HG02759 (cell line): ENCODE measurements around the gene TMC4.
"Not testable (repeated sequence)": the region's sequence is repeated elsewhere in the genome, so short reads cannot be mapped to it uniquely, and the experiment has no call there.

Experiments used
- ATAC-seq: cut with Tn5 transposase; IDR thresholded peaks from one replicate; pipeline ENCODE4 v1.9.1; 2021; ENCODE audit warnings: mild to moderate bottlenecking, moderate library complexity; ENCODE audit not compliant: unreplicated experiment

Gene TMC4

GRCh38 chr19:54180691-54181091, 7.7 kb upstream of the TMC4 start:
- no peak for ATAC-seq

GRCh38 chr19:54179921-54180461, 7.0 kb upstream of the TMC4 start:
- ATAC-seq = no peak

DNA sequence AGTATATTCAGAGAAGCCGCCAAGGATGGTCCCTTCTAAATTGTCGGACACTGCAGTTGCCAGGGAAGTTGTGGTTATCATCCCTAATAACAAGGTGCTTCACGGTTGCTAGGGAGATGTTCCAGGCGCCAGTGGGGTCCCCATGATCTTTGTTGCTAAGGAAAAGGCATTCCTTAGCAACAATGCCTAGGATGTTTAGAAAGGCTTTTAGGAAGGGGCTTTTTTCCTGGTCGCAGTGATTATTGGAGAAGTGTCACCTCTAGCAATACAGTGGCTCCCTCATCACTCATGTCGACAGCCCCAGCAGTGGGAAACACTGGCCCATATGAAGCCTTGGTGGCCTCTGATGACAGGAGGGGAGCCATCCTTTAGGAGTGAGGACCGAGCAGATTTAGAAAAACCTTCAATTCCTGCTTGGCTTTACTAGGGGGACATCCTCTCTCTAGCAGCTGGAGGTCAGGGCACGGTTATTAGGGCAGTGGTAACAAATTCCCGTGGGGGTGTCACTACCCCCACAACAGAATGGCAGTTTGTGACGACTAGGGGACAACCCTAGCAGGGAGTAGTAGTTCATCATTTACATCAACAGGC, 6.4 kb upstream of the TMC4 start:
- ATAC-seq = no peak

GRCh38 chr19:54178581-54179261, 5.8 kb upstream of the TMC4 start:
- ATAC-seq = no peak

GRCh38 chr19:54173951-54174834, 1.2 kb upstream of the TMC4 start:
- ATAC-seq = no peak

- ATAC-seq = no peak
Observed at GRCh38 chr19:54173359-54173699, 369 bp upstream of the TMC4 start.

DNA sequence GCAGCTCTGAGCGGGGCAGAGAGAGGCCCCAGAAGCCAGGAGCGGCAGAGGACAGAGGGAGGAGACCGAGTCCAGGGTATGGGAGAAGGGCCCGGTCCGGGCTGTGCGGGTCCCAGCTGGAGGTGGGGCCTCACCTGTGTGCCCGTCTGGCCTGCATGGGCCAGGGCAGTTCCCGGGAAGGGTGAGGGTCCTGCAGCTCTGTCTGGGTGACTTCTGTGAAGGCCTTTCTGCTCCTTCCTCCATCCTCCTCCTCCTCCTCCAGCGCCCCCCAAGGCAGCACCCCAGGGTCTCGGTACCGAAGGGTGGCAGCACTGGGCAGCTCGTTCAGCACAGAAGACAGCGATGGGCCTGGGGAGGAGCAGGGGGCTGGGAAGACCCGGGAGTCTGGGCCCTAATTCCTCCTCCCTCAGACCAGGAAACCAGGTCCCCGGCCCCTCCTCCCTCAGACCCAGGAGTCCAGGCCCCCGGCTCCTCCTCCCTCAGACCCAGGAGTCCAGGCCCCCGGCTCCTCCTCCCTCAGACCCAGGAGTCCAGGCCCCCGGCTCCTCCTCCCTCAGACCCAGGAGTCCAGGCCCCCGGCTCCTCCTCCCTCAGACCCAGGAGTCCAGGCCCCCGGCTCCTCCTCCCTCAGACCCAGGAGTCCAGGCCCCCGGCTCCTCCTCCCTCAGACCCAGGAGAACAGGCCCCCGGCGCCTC, 1.1 kb downstream of the TMC4 start:
- ATAC-seq = not testable (repeated sequence)

DNA sequence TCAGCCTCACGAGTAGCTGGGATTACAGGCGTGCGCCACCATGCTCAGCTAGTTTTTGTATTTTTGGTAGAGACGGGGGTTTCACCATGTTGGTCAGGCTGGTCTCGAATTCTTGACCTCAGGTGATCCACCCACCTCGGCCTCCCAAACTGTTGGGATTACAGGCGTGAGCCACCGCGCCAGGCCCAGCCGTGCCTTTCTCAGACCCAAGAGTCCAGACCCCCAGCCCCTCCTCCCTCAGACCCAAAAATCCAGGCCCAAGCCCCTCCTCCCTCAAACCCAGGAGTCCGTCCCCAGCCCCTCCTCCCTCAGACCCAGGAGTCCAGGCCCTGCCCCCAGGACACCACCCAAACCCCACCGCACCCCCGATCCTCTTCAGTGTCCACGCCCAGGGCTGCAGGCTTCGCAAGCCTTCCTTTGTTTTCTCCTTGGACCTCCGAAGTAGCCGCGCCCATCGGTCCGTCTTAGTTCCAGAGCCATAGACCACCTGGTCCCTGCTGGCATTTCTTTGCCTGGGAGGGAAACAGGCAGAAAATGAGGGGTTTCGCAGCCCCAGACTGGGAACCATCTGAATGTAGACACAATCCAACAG, 3.7 kb downstream of the TMC4 start:
- no peak for ATAC-seq

GRCh38 chr19:54168174-54168917, 4.6 kb downstream of the TMC4 start:
- ATAC-seq = peak; percentile 70

DNA sequence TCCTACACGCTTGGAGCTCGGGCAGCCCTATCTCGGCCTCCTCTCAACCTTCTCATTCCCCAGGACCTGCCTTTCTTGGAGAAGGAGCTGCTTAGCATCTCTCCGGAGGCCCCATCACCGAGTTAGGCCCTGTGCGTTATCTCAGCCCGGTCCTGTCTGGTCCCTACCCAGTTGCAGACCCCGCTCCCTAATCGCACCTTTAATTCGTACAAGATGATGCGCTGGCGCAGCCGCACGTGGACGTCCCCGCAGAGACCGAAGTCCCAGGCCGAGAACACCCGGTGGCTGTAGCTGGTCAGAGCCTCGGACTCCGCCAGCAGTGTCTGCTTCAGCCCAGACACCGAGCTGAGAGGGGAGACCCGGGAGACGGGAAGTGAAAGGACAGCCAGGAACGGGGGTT, 7.7 kb downstream of the TMC4 start:
- ATAC-seq = no peak

GRCh38 chr19:54164369-54165068, 8.4 kb downstream of the TMC4 start:
- no peak for ATAC-seq

DNA sequence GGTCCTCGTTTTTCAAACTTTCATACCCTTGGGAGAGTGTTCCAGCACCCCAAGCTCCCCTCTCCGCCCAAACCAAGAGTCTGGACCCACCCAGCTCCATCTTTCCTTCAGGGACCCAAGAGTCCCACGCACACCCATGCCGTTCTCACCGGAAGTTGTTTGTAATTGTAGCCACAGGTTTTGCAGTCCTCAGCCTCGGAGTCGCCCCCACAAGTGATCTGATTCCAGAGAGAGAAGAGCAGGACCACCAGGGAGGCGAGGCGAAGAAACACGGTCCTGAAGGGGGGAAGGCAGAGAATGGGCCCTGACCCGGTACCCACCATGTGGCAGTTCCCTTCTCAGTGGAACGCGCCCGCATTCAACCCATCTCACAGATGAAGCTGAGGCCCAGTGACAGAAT, 10.1 kb downstream of the TMC4 start:
- no peak for ATAC-seq

DNA sequence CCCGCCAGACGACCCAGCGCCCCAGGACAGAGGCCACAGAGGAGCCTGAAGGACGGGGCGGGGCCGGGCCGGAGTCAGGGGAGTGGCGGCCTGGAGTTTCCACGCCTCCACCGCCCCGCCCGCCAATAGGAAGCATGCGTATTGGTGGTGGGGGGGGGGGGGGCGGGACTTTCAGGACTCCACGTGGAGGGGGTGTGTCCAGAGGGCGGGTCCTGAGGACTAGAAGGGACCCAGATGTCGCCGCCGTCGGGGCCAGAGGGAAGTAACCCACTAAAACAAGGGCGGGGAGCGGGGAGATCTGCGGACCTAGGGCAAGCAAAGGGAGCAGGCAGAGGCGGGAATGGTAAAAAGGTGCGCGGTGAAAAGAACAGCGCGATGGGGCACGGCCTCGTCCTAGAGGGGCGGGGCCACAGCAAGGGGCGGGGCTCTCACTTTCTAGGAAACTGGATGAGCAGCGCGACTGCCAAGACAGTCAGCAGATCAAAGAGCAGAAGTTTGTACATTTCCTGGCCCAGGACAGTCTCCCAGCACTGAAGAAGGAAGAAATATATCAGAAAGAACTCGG, 10.6 kb downstream of the TMC4 start:
- no peak for ATAC-seq

DNA sequence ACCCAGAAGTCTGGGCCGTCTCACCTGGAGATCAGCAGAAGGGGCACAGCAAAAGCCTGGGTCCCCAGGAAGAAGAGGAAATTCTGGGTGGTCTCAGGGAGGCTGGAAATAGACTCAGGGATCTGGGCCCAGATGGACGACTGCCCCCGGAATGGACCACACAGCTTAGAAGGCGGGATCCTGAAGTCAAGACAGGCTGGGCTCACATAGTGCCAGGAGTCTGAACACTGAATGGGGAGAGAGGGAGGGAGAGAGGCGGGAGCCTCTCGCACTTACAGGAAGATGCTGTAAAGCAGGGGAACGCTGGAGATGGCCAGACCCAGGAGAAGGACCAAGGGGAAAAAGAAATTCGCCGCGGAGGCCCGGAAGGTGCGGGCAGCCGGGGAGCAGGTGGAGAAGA, 12.1 kb downstream of the TMC4 start:
- ATAC-seq = no peak

GRCh38 chr19:54160182-54160811, 12.7 kb downstream of the TMC4 start:
- ATAC-seq = no peak

DNA sequence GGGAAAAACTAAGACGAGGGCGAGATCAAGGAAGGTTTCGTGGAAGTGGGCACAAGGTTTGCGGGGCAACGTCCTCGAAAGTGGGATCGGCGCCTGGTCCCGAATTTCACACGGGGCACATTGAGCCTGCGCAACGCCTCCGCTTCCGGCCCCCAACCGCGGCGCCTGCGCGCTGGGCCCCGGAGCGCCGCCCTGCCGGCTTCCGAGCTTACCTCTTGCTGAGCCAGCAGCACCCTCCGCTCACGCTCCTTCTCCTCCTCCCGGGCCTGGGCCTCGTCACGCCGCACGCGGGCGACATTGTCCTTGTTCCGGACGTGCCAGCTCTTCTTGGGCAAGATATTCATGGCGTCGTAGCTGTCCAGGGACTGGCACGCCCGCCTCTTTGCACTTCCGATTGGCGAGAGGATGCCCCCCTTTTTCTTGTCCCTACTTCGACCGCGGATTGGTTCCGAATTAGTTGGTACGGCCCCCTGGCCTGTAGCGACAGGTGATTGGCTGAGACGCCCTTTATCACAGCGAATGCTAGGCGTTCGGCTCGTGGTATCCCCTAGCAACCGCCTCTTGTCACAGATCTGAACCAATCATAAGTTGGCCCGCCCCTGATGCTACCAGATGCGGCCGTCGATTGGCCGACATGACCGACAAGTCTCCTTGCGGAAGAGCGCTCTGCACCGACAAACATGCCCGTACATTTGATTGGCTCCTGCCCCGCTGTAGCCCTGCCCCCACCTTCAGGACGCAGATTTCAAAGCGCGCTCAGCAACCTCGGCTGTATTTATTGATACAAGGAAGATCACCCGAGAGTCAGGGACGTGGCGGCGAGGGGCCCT, 13.4 kb downstream of the TMC4 start, which contains the start of gene LENG1:
Gene LENG1 (minus strand): TSS at position 370 of the 830 bp plus-strand sequence. CDS start 26 bp downstream, at position 344.
- ATAC-seq = peak; percentile 87

GRCh38 chr19:54158812-54159351, 14.1 kb downstream of the TMC4 start:
- no peak for ATAC-seq
